ENCODE measurements around the gene IRX4. TPM values are rescaled to one million over a fixed set of nuclear protein-coding genes. Genes with fewer than 3 reads are reported as not detected.
"Not testable (repeated sequence)": the region's sequence is repeated elsewhere in the genome, so short reads cannot be mapped to it uniquely, and the experiment has no call there.

The IRX4 gene
- polyA plus RNA-seq, 3 donors, result 0.06 TPM; not detected in 2

DNA sequence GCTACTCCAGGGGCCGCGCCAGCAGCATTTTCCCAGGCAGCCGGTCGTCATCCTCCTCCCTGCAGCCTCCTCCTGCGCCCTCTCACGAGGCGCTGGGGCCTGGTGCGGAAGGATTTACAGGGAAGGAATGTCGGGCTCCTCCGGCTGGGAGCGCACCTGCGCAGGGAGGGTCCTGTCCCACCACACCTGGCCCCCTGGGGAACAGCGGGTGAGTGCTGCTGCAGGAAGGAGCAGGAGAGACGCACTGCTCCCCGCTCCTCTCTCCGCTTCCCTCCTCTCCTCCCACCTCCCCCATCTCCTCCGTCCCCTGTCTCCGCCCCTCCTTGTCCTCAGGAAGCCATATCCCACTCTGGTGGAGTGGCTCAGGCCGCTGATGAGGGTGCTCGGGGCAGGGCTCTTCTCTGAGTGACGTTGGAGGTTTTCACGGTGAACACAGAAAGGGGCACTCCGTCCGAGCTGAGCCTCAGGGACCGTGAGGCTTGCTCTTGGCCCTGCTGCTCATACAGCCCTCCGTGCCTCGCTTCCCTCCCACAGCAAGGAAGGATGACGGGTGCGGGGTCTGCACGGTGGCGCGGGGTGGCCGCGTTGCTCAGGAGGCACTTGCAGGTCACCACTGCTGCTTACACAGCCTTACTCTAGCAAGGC, 31.3 kb downstream of the IRX4 start:
- no peak overlapping the region for H3K27ac ChIP-seq (ENCODE audit: low read depth, low read length)
- 3 to 6% (median 4%) methylated on average over 31 to 34 of the region's 34 CpGs for WGBS, 3 donors

DNA sequence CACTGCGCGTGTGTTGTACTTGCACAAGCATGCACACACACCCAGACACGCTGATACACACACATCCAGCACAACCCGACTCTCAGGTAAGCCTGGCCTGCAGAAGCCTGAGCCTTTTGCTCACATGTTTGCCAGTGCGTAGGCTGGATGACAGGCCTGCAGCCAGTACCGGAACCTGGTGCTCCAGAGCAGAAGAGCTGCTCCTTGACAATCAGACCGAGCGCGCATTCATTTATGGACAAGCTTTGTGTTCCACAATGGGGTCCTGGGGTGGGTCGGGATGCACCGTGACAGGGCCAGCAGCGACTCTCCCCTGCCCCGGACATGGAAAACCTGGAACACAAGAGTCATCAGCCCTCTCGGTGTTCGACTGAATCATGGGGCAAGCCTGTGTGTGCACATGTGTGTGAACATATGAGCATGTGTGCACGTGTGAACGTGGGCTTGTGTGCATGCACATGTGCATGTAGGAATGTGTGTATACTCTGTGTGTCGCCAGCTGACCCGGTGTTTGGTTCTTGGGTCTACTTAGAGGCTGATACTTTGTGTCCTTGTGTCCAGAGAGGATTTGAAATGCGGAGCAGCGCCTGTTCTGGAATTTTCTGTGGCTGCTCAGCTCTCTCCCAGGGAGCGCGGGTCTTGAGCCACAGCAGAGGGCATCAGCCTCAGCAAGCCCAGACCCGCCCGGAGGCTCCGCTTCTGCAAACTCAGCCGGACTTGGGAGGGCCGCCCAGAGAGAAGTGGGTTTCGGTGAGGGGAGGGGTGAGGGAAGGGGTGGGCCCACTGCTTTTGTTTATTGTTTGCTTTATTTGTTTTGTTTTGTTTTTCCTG, 32.2 kb downstream of the IRX4 start:
- 59 to 66% (median 62%) methylated on average over 29 of the region's 29 CpGs for WGBS, 3 donors
- H3K27ac ChIP-seq (ENCODE audit: low read depth, low read length), result no peak overlapping the region

DNA sequence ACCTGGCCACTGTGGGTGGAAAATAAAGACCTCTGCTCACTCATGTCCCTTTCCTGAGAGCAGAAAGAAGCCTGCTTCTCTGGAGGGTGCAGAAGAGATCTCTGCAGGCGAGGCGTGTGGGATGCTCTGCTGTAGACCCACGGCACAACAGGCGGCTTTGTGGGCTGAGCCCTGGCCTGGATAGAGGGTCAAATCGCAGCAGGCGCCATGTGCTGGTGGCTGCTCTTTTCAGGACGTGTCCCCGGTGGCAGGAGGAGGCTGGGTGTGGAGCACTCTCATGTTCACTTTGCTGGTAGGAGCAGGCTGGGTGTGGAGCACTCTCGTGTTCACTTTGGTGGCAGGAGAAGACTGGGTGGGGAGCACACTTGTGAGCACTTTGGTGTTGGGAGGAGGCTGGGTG, 35.1 kb downstream of the IRX4 start:
- 70 to 77% (median 74%) methylated on average over 9 of the region's 9 CpGs for WGBS, 3 donors
- H3K27ac ChIP-seq (ENCODE audit: low read depth, low read length), result no peak overlapping the region

DNA sequence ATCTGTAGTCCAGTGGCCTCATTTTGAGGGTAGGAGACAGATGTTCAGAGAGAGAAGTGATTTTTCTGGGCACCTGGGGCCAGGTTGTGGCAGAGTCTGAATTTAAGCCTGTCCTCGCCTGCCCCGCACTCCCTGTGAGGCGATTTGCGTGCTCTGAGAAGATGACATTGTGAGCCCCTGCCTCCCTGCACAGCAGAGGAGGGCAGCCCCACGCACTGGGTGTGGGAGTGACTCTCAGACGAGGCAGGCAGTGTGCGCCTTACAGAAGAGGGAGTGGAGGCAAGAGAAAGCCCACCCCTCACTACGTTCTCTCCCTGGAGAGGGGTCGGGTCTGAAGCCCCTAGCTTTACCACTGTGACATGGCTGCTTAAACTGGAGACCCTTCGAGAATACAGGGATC, 35.7 kb downstream of the IRX4 start:
- 63 to 73% (median 66%) methylated on average over 10 of the region's 10 CpGs for WGBS, 3 donors
- H3K27ac ChIP-seq (ENCODE audit: low read depth, low read length), result no peak overlapping the region

DNA sequence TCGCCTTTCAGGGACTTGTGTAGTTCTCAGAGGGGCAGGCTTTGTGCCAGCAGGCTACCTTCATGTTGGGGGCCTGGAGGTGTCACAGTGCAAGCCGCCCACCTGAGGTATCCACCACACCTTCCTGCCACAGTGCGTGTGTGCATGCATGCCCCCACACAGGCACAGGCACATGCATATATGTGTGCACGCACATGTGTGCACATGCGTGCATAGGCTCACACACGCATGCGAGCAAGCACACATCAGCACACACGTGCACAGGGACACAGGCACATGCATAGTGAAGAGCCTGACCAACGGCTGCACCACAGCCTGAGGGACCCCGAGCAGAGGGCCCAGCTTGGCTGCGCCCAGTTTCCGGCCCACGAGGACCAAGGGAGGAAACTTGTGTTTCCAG, 36.1 kb downstream of the IRX4 start:
- no peak overlapping the region for H3K27ac ChIP-seq (ENCODE audit: low read depth, low read length)
- WGBS, 3 donors, result 82 to 87% (median 87%) methylated on average over 13 of the region's 13 CpGs

DNA sequence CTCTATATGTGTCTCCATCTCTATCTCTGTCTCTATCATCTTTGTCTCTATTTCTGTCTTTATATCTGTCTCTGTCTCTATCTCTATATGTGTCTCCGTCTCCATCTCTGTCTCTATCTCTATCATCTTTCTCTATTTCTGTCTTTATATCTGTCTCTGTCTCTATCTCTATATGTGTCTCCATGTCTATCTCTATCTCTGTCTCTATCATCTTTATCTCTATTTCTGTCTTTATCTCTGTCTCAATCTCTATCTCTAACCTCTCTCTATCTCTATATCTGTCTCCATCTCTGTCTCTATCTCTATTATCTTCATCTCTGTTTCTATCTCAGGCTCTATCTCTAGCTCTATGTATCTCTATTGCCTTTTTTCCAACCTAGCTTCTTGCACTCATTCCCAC, 37.0 kb downstream of the IRX4 start:
- H3K27ac ChIP-seq (ENCODE audit: low read depth, low read length), result no peak overlapping the region
- WGBS, 3 donors, result 84 to 96% (median 91%) methylated on average over 1 of the region's 1 CpG

DNA sequence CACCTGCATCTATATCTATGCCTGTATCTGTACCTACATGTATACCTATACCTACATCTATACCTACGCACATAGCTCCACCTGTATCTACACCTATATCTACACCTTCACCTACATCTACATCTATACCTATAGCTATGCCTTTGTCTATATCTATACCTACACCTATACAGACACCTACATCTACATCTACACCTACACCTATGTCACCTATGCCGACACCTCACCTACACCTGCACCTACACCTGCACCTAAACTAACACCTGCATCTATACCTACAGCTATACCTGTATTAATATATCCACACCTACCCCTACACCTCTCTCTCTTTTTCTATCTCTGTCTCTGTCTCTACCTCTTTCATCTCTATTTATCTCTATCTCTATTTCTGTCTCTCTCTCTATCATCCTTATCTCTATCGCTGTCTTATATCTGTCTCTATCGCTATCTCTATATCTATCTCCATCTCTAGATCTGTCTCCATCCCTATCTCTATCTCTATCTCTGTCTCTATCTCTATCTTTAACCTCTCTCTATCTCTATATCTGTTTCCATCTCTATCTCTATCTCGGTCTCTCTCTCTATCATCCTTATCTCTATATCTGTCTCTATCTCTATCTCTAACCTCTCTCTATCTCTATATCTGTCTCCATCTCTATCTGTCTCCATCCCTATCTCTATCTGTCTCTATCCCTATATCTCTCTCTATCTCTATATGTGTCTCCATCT, 37.9 kb downstream of the IRX4 start:
- no peak overlapping the region for H3K27ac ChIP-seq (ENCODE audit: low read depth, low read length)
- 91 to 99% (median 97%) methylated on average over 5 of the region's 5 CpGs for WGBS, 3 donors

DNA sequence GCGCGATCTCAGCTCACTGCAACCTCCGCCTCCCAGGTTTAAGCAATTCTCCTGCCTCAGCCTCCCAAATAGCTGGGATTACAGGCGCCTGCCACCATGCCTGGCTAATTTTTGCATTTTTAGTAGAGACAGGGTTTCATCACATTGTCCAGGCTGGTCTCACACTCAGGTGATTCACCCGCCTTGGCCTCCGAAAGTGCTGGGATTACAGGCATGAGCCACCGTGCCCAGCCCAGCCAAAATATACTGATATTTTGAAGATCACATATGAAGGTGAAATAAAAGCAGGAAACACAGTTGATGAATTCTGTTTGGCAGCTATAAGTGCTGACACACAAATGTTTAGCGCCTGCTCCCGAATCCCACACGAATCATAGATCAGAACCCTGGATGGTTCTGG, 39.0 kb downstream of the IRX4 start:
- H3K27ac ChIP-seq (ENCODE audit: low read depth, low read length), result not testable (repeated sequence)
- WGBS, 3 donors, result 83 to 86% (median 84%) methylated on average over 10 of the region's 10 CpGs

DNA sequence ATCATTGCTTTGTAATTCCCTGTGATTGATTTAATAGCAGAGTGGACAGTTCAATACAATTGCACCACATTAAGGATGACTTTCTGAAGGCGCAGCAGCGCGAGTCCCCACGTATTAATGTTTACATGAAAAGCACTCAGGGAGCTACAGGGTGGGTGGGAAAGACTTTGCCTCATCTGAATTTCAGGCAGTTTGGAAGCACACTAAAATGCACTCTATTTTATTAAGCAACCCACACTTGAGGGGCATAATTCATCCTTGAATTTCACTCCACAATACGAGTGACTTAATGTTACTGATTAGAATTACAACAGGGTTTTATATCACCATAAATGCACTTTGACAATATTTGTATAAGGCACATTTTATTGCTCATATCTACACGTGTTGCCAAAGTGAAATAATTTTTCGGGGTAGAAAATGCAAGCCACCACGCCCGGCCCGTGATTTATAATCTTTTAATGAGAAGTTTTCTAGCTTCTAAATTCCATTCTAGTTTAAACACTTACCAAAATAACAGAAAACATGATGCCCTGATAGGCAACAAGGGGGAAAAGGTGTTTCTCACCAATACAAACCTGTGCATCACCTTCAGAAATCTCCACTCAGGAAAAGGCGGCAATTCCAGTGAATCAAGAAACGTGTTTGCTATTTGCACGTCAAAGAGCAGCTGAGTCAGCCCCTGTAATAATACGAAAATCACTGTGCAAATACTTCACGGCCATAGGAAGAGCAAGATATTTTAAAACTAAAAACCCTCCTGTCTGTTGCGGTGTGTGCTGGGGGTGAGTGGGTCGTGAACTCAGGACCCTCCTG, 40.5 kb downstream of the IRX4 start:
- 41 to 60% (median 57%) methylated on average over 17 of the region's 17 CpGs for WGBS, 3 donors
- H3K27ac ChIP-seq (ENCODE audit: low read depth, low read length), result no peak overlapping the region

DNA sequence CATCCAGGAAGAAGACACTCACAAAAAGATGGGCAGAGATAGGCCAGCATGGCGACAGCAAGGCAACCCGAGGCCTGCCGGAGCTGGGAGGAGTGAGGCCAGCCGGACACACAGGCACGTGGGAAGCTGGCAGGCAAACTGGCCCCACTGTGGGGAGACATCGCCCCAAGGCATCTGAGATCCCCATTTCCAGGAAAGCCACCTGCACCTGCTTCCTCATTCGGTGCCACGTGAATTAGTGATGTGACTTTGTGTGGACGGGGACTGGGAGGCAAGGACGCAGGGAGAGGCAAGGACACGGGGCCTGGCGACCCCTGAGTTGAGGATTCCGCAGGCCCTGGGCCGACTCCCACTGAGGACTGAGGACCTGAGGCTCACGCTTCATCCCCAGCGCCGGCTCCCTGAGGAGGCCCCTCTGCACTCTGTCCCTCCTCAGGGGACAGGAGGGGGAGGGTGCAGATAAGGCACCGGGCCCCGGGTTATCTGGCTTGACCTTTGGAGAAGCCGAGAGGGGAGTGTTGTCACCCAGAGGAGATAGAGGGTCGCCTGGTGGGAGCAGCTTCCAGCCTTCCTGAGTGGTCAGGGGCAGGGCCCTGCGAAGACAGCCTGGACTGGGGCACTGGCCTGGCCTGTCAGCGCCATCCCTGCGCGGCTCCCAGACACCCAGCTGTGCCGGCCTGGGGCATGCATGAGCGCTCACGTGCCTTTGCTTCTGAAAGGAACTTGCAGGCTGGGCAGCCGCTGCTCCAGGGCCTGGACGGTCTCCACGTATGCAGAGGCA, 41.8 kb downstream of the IRX4 start:
- no peak overlapping the region for H3K27ac ChIP-seq (ENCODE audit: low read depth, low read length)
- 49 to 52% (median 50%) methylated on average over 31 of the region's 31 CpGs for WGBS, 3 donors

DNA sequence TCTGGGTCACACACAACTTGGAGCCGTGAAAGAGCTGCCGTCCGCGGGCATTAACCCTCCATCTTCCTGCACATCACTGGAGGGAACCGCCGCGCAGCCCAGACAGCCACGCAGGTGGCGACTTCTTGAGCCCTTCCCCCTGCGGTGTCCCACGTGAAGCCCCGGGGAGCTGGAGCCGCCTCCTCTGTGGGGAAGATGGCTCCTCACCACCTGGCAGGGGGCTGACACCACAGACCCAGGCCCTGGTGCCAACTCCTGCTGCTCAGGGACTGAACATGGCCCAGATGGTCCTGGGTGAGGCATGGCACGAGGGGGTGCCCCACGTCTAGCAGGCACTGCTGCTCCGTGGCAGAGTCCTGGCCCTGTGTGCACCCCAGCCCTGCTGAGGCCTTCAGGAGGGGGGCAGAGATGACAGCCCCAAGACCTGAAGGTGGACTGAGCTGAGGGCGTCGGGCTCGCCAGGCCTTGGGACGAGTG, 42.6 kb downstream of the IRX4 start:
- 81 to 83% (median 82%) methylated on average over 20 of the region's 20 CpGs for WGBS, 3 donors
- no peak overlapping the region for H3K27ac ChIP-seq (ENCODE audit: low read depth, low read length)

DNA sequence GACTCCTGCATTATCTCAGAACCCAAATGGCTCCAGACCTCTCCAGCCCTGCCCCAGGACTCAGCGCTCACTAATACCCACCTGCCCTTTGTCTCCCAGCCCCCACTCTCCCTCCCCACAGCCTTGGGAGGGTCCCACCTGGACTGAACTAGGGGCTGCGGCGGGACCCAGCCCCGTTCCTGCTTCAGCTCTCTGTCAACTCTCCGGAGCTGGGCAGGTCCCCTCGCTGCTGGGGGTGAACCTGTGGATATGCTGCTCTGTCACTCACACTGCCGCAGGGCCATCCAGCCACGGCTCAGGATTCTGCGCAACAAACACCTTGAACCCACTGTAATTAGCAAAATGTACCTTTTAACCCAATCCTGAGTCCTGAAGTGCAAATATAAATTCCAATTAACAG, 44.7 kb downstream of the IRX4 start:
- no peak overlapping the region for H3K27ac ChIP-seq (ENCODE audit: low read depth, low read length)
- 80 to 85% (median 82%) methylated on average over 9 of the region's 9 CpGs for WGBS, 3 donors

DNA sequence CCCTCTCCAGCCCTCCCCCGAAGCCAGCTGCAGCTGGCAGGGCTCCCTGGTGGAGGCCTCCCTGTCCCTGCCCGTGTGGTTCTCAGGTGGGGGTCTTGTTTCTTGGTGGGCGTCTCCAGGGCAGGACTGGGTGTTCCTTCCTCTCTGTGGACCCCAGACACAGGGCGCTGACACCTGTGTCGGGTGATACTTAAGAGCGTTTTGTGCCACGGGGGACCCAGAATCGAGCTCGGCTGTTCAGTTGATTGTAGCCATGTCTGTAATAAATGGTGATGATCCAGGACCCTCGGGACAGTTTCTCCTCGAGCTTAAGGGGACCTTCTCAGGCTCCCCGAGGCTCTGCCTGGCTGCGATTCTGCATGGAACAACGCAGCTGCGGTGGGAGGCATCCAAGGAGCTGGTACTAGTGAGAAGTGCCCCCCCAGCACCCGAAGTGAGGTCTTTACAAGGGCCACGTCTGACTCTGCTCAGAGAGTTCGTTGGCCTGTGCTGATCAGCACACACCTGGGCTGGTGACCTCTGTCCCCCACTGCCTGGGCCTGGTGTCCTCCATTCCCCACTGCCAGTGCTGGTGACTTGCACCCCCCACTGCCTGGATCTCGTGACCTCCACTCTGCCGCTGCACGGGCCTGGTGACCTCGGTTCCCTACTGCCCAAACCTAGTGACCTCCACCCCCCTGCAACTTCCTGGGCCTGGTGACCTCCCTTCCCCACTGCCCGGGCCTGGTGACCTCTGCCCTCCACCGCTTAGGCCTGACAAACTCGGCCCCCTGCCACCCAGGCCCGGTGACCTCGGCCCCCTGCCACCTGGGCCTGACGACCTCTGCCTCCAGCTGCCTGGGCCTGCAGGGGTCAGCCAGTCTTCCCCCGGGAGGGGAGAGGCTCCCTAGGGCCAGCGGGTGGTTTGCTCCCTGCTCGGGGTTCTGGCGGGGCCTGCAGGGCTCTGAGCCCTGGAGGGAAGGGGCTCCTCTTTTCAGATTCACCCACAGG, 45.5 kb downstream of the IRX4 start:
- no peak overlapping the region for H3K27ac ChIP-seq (ENCODE audit: low read depth, low read length)
- WGBS, 3 donors, result 67 to 83% (median 73%) methylated on average over 32 of the region's 32 CpGs

DNA sequence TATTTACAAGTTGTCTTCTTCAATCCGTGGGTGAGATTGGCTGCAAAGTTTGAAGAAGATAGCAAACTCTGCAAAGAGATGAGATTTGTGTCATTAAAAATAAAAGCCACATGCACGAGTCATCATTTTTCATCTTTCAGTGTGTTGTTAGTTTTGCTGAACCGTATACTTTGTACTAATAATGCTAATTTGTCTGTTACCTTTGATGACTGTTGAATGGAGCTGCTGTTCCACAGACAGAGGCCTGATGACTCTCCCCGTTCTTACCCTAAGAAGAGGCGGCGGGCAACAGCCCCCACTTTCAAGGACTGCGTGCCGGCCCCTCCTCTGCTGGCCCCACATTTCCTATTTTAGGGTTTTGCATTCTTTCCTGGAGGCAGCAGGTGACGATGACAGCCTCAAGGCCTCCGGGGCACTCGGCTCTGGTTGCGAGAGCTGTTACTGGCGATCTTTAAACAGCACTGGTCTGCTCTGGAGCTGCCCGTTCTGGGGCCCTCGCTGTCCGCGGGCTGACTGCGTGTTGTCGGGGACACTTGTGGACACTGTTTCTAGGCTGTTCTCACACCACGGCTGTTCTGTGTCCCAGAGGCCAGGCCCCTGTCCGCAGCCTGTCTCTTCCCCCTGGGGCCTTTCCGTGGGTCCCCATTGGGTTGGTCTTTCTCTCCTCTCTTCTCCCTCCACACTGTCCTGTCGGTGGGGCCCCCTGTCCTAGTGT, 46.4 kb downstream of the IRX4 start:
- no peak overlapping the region for H3K27ac ChIP-seq (ENCODE audit: low read depth, low read length)
- 31 to 69% (median 67%) methylated on average over 23 of the region's 23 CpGs for WGBS, 3 donors

DNA sequence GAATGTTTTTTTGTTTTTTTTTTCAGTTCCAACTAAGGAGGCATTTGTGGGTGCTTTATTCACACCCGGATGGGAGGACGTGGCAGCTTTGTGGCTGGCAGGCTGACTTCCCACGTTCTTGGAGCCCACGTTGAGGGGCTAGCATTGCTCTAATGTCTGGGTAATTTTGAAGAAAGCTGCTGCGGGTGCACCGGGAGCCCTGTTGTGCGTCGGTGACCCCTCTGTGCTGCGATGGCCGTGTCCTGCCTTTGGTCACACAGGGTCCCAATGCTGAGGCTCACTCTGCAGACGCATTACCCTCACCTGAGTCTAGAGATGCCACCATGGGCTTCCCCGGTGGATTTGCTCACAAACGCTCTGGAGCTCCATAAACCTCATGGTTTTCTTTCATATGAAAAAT, 47.3 kb downstream of the IRX4 start:
- 79 to 87% (median 79%) methylated on average over 13 of the region's 13 CpGs for WGBS, 3 donors
- no peak overlapping the region for H3K27ac ChIP-seq (ENCODE audit: low read depth, low read length)
